Right ventricle myocardium inferior (tissue), 1 donor: Measurements from ENCODE around the gene PRAMEF33. TPM values are rescaled to one million over a fixed set of nuclear protein-coding genes. Genes with fewer than 3 reads are reported as not detected.

Experiments
- total RNA-seq: library from RNA; stranded (reverse); fragmentation: NEBNext Ultra II Directional; extraction: Animal tissue kit (Norgen Biotek cat#: 25700); gene quantifications from one replicate; pipeline ENCODE4 v1.2.1, GENCODE V29; 2021
- donor health status: DM: no; HTN: yes; CAD: no; lungs with severe emphysema.

PRAMEF33 gene
- total RNA-seq, 1 donor from 2014 or later: not detected

Other genes with a start within 250 kb of the PRAMEF33 start
- not detected for gene PRAMEF27, start 247.0 kb upstream of the PRAMEF33 start, total RNA-seq
- not detected for gene HNRNPCL3, start 242.8 kb upstream of the PRAMEF33 start, total RNA-seq
- not detected for gene PRAMEF25, start 232.8 kb upstream of the PRAMEF33 start, total RNA-seq
- gene HNRNPCL2, start 186.7 kb upstream of the PRAMEF33 start, total RNA-seq: not detected
- not detected for gene PRAMEF26, start 147.5 kb upstream of the PRAMEF33 start, total RNA-seq
- not detected for gene HNRNPCL4, start 137.9 kb upstream of the PRAMEF33 start, total RNA-seq
- not detected for gene PRAMEF9, start 131.7 kb upstream of the PRAMEF33 start, total RNA-seq
- not detected for gene PRAMEF13, start 102.1 kb upstream of the PRAMEF33 start, total RNA-seq
- gene PRAMEF18, start 77.4 kb upstream of the PRAMEF33 start, total RNA-seq: not detected
- not detected for gene PRAMEF5, start 49.3 kb upstream of the PRAMEF33 start, total RNA-seq
- not detected for gene PRAMEF8, start 18.4 kb upstream of the PRAMEF33 start, total RNA-seq
- gene PRAMEF15, start 12.0 kb downstream of the PRAMEF33 start, total RNA-seq: not detected
- gene PRAMEF14, start 43.6 kb downstream of the PRAMEF33 start, total RNA-seq: not detected
- gene PRAMEF19, start 68.4 kb downstream of the PRAMEF33 start, total RNA-seq: not detected
- not detected for gene PRAMEF17, start 86.1 kb downstream of the PRAMEF33 start, total RNA-seq
- not detected for gene PRAMEF20, start 106.9 kb downstream of the PRAMEF33 start, total RNA-seq
- 0.38 TPM for gene LRRC38, start 210.5 kb downstream of the PRAMEF33 start, total RNA-seq